ENCODE data around the gene BANP. TPM values are rescaled to one million over a fixed set of nuclear protein-coding genes. Genes with fewer than 3 reads are reported as not detected.

BANP gene
- total and polyA plus RNA-seq, 2 donors (not counting 1 experiment from before 2014, with no cell fraction given) = 9.3 to 31.0 TPM

GRCh38 chr16:88009563-88010342 lies 58.5 kb downstream of the BANP start:
- H3K27ac ChIP-seq (ENCODE audit: insufficient read depth, low read length) = no peak overlapping the region
- H3K9ac ChIP-seq (ENCODE audit: insufficient read depth, low read length) = no peak overlapping the region
- H3K36me3 ChIP-seq (ENCODE audit: control insufficient read depth, insufficient read depth, low read length) = peaks cover 11% of the 10 kb centered on the region
- no peaks in the 10 kb centered on the region for H3K79me2 ChIP-seq (ENCODE audit: control insufficient read depth, insufficient read depth, low read length)
- DNase-seq (ENCODE audit: low read depth in 2 of 2) = no peak
- H3K27me3 ChIP-seq (ENCODE audit: control insufficient read depth, insufficient read depth, low read length) = no peaks in the 10 kb centered on the region
- no peak overlapping the region for H3K4me3 ChIP-seq (replicated peaks in 1 of 4; ENCODE audit: control extremely low read depth in 1 of 4, insufficient read depth in 1 of 4, low read depth in 3 of 4, low read length in 4 of 4)
- no peaks in the 10 kb centered on the region for H3K9me3 ChIP-seq (ENCODE audit: control insufficient read depth, insufficient read depth, low read depth, low read length)
- H2AFZ ChIP-seq (ENCODE audit: low read length) = no peak overlapping the region
- H3K4me2 ChIP-seq (ENCODE audit: extremely low read depth, insufficient read depth, low read length) = no peak overlapping the region
- H4K20me1 ChIP-seq (ENCODE audit: control insufficient read depth, extremely low read depth, insufficient read depth, low read length) = no peaks in the 10 kb centered on the region
- no peak for TF ChIP-seq CTCF (conservative IDR thresholded peaks at IDR 0.05 in 1 of 2, IDR thresholded peaks at IDR 0.05 in 1 of 2; ENCODE audit: low read depth in 1 of 2, low read length in 2 of 2)
- no peak for TF ChIP-seq EZH2 (IDR thresholded peaks at IDR 0.05; ENCODE audit: low read length, missing control alignments)
- H3K4me1 ChIP-seq (ENCODE audit: control insufficient read depth, extremely low read depth, insufficient read depth, low read length) = peaks cover 12% of the 10 kb centered on the region

GRCh38 chr16:88010343-88010967 lies 59.2 kb downstream of the BANP start:
- Histone ChIP-seq H4K20me1 (ENCODE audit: control insufficient read depth, extremely low read depth, insufficient read depth, low read length) (no peaks in the 10 kb centered on the region), H3K9ac (ENCODE audit: insufficient read depth, low read length) (no peak overlapping the region), H3K27ac (ENCODE audit: insufficient read depth, low read length) (no peak overlapping the region), H2AFZ (ENCODE audit: low read length) (no peak overlapping the region), H3K36me3 (ENCODE audit: control insufficient read depth, insufficient read depth, low read length) (peaks cover 11% of the 10 kb centered on the region), H3K9me3 (ENCODE audit: control insufficient read depth, insufficient read depth, low read depth, low read length) (no peaks in the 10 kb centered on the region), H3K4me2 (ENCODE audit: extremely low read depth, insufficient read depth, low read length) (no peak overlapping the region), H3K27me3 (ENCODE audit: control insufficient read depth, insufficient read depth, low read length) (no peaks in the 10 kb centered on the region), H3K79me2 (ENCODE audit: control insufficient read depth, insufficient read depth, low read length) (no peaks in the 10 kb centered on the region), H3K4me3 (replicated peaks in 1 of 4; ENCODE audit: control extremely low read depth in 1 of 4, insufficient read depth in 1 of 4, low read depth in 3 of 4, low read length in 4 of 4) (no peak overlapping the region), H3K4me1 (ENCODE audit: control insufficient read depth, extremely low read depth, insufficient read depth, low read length) (peaks cover 14% of the 10 kb centered on the region)
- TF ChIP-seq CTCF (conservative IDR thresholded peaks at IDR 0.05 in 1 of 2, IDR thresholded peaks at IDR 0.05 in 1 of 2; ENCODE audit: low read depth in 1 of 2, low read length in 2 of 2) = no peak
- TF ChIP-seq EZH2 (IDR thresholded peaks at IDR 0.05; ENCODE audit: low read length, missing control alignments) = no peak
- no peak for DNase-seq (ENCODE audit: low read depth in 2 of 2)

GRCh38 chr16:88010968-88011483 lies 59.8 kb downstream of the BANP start:
- H3K4me3 ChIP-seq (replicated peaks in 1 of 4; ENCODE audit: control extremely low read depth in 1 of 4, insufficient read depth in 1 of 4, low read depth in 3 of 4, low read length in 4 of 4) = no peak overlapping the region
- H3K4me2 ChIP-seq (ENCODE audit: extremely low read depth, insufficient read depth, low read length) = no peak overlapping the region
- no peaks in the 10 kb centered on the region for H3K27me3 ChIP-seq (ENCODE audit: control insufficient read depth, insufficient read depth, low read length)
- no peaks in the 10 kb centered on the region for H4K20me1 ChIP-seq (ENCODE audit: control insufficient read depth, extremely low read depth, insufficient read depth, low read length)
- no peak overlapping the region for H2AFZ ChIP-seq (ENCODE audit: low read length)
- no peak for DNase-seq (ENCODE audit: low read depth in 2 of 2)
- peaks cover 14% of the 10 kb centered on the region for H3K4me1 ChIP-seq (ENCODE audit: control insufficient read depth, extremely low read depth, insufficient read depth, low read length)
- H3K27ac ChIP-seq (ENCODE audit: insufficient read depth, low read length) = no peak overlapping the region
- TF ChIP-seq EZH2 (IDR thresholded peaks at IDR 0.05; ENCODE audit: low read length, missing control alignments) (no peak), CTCF (conservative IDR thresholded peaks at IDR 0.05 in 1 of 2, IDR thresholded peaks at IDR 0.05 in 1 of 2; ENCODE audit: low read depth in 1 of 2, low read length in 2 of 2) (no peak)
- no peaks in the 10 kb centered on the region for H3K9me3 ChIP-seq (ENCODE audit: control insufficient read depth, insufficient read depth, low read depth, low read length)
- H3K79me2 ChIP-seq (ENCODE audit: control insufficient read depth, insufficient read depth, low read length) = no peaks in the 10 kb centered on the region
- H3K36me3 ChIP-seq (ENCODE audit: control insufficient read depth, insufficient read depth, low read length) = peaks cover 9% of the 10 kb centered on the region
- no peak overlapping the region for H3K9ac ChIP-seq (ENCODE audit: insufficient read depth, low read length)

Measured in fibroblast of lung (primary cell).